Calu3 (cell line): ENCODE measurements around the gene PSME3IP1. TPM values are rescaled to one million over a fixed set of nuclear protein-coding genes. Genes with fewer than 3 reads are reported as not detected.

Source experiments
- BruUV-seq: library from RNA; stranded (reverse); fragments of 400-500 nt; replicated peaks from 2 replicates; lab custom pipeline; 2021; lab: Mats Ljungman, UMichigan
- CTCF ChIA-PET: fragments of 300-600 bp; sonication (Branson Sonifier 250); formaldehyde crosslinking; loops from one replicate; lab custom pipeline; 2022; ENCODE audit warnings: antibody characterized with exemption; lab: Charles Lee
- DNase-seq: peaks from one replicate; pipeline ENCODE4 v3.0.0; 2022
- H3K27ac Mint-ChIP-seq: one replicate; pipeline ENCODE4 v1.8.0; 2022; ENCODE audit warnings: mixed read lengths; ENCODE audit not compliant: unreplicated experiment
- H3K27me3 Mint-ChIP-seq: one replicate; pipeline ENCODE4 v1.8.0; 2022; ENCODE audit warnings: mixed read lengths; ENCODE audit not compliant: unreplicated experiment
- H3K36me3 Mint-ChIP-seq: one replicate; pipeline ENCODE4 v1.8.0; 2022; ENCODE audit warnings: mild to moderate bottlenecking, moderate library complexity, mixed read lengths; ENCODE audit not compliant: insufficient read depth, unreplicated experiment
- H3K4me1 Mint-ChIP-seq: one replicate; pipeline ENCODE4 v1.8.0; 2022; ENCODE audit warnings: mild to moderate bottlenecking, low read depth, mixed read lengths; ENCODE audit not compliant: unreplicated experiment
- H3K4me3 Mint-ChIP-seq: one replicate; pipeline ENCODE4 v1.8.0; 2022; ENCODE audit warnings: mild to moderate bottlenecking, low read depth, moderate library complexity, mixed read lengths; ENCODE audit not compliant: unreplicated experiment
- H3K9me3 Mint-ChIP-seq: one replicate; pipeline ENCODE4 v1.8.0; 2022; ENCODE audit warnings: low read depth, mixed read lengths; ENCODE audit not compliant: unreplicated experiment
- intact Hi-C: fragments of 100-400 bp; cut with micrococcal nuclease; formaldehyde crosslinking; loops from one replicate; pipeline ENCODE4 v1.10.0; 2022; ENCODE audit not compliant: unreplicated experiment
- total RNA-seq: library from RNA; stranded (reverse); gene quantifications from 2 replicates; pipeline ENCODE4 v1.2.3, GENCODE V29; 2022
- TF ChIP-seq, protein P1 (sequence below): fragments of 200-600 bp; IDR thresholded peaks from one replicate; pipeline ENCODE4 v1.8.0; 2022; ENCODE audit warnings: antibody characterized with exemption; ENCODE audit not compliant: unreplicated experiment

The PSME3IP1 gene
- total RNA-seq, 1 experiment from 2014 or later, result 171 TPM

GRCh38 chr16:57196286-57196685, 10.4 kb upstream of the PSME3IP1 start:
- H3K36me3 Mint-ChIP-seq, result peaks cover 12% of the 10 kb centered on the region
- H3K9me3 Mint-ChIP-seq, result no peaks in the 10 kb centered on the region
- no peaks in the 10 kb centered on the region for H3K27me3 Mint-ChIP-seq
- no TSS peak for BruUV-seq
- no peak overlapping the region for H3K27ac Mint-ChIP-seq
- DNase-seq, result no peak
- H3K4me1 Mint-ChIP-seq, result peaks cover 41% of the 10 kb centered on the region
- CTCF ChIA-PET, result no interaction called here
- intact Hi-C loops, result no loop called here
- H3K4me3 Mint-ChIP-seq, result no peak overlapping the region
- TF ChIP-seq, protein P1, sequence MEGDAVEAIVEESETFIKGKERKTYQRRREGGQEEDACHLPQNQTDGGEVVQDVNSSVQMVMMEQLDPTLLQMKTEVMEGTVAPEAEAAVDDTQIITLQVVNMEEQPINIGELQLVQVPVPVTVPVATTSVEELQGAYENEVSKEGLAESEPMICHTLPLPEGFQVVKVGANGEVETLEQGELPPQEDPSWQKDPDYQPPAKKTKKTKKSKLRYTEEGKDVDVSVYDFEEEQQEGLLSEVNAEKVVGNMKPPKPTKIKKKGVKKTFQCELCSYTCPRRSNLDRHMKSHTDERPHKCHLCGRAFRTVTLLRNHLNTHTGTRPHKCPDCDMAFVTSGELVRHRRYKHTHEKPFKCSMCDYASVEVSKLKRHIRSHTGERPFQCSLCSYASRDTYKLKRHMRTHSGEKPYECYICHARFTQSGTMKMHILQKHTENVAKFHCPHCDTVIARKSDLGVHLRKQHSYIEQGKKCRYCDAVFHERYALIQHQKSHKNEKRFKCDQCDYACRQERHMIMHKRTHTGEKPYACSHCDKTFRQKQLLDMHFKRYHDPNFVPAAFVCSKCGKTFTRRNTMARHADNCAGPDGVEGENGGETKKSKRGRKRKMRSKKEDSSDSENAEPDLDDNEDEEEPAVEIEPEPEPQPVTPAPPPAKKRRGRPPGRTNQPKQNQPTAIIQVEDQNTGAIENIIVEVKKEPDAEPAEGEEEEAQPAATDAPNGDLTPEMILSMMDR, result no peak

GRCh38 chr16:57194512-57194911, 8.7 kb upstream of the PSME3IP1 start:
- DNase-seq, result peak; percentile 11
- TF ChIP-seq, protein P1, result no peak
- H3K4me3 Mint-ChIP-seq, result no peak overlapping the region
- H3K27me3 Mint-ChIP-seq, result no peaks in the 10 kb centered on the region
- peaks cover 47% of the 10 kb centered on the region for H3K4me1 Mint-ChIP-seq
- CTCF ChIA-PET, result interaction anchor here (1.3 kb wide), 1 partner anchor 9 kb away, joined by 6 read pairs; the partner anchor contains the start of genes PSME3IP1 and RSPRY1
- H3K9me3 Mint-ChIP-seq, result no peaks in the 10 kb centered on the region
- intact Hi-C loops, result loop anchor here (5.0 kb wide), 1 partner anchor 48 kb away; no protein-coding TSS in a partner anchor
- peak overlapping the region; percentile 16 for H3K27ac Mint-ChIP-seq
- peaks cover 12% of the 10 kb centered on the region for H3K36me3 Mint-ChIP-seq
- no TSS peak for BruUV-seq

DNA sequence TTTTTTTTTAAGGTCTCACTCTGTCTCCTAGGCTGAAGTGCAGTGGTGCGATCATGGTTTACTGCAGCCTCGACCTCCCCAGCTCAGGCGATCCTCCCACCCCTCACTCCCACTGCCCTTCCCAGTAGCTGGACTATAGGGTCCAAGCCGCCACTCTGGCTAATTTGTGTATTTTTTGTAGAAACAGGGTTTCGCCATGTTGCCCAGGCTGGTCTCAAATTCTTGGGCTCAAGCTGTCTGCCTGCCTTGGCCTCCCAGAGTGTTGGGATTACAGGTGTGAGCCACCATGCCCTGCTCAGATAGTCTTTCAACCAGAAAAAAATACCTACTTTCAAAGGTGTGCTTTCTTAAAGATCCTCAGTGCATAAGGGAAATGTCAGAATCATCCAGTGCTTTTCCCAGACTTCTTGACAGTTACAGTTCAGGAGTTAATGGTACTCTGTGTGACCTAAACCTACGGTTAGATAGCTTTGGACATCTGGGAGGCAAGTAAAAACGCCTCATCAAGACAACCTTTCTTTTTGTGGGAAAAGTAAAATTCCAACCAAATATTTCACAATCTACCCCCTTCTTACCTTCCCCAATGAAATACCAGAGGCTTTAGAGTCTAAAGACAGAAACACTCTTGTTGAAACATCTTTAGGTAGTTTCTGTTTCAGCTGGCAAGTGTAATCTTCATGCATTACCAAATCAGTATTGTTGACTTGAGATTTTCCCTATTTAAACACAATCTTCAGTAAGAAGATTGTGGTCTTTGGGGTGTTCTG, 7.1 kb upstream of the PSME3IP1 start:
- H3K4me1 Mint-ChIP-seq, result peaks cover 47% of the 10 kb centered on the region
- CTCF ChIA-PET, result interaction anchor here (0.6 to 0.7 kb wide), 4 partner anchors 15 to 198 kb away, joined by 3 to 8 read pairs (median 4); no protein-coding TSS in a partner anchor

DNA sequence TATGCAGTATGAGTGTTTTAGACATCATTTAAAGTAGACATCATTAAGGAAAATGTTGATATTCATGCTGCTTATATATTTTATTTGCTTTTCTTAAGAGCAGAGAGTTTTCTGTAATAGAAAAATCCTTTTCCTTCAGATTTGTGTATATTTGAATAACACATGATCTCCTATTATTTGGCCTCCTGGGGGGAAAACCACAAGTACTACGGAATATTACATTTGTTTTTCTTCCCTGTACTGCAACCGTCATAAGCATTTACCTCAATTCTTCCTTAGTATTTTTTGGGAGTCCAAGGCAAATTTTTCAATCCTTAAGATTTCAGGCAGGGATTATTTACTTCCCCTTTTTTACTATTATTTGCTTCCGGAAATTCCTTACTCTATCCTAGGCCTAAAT, 6.3 kb upstream of the PSME3IP1 start:
- Mint-ChIP-seq H3K4me1 (peaks cover 43% of the 10 kb centered on the region), H3K9me3 (no peaks in the 10 kb centered on the region), H3K27ac (no peak overlapping the region), H3K27me3 (no peaks in the 10 kb centered on the region), H3K4me3 (no peak overlapping the region), H3K36me3 (peaks cover 25% of the 10 kb centered on the region)
- DNase-seq, result no peak
- CTCF ChIA-PET, result interaction anchor here (0.6 kb wide), 3 partner anchors 16 to 198 kb away, joined by 3 to 8 read pairs (median 5); no protein-coding TSS in a partner anchor
- no TSS peak for BruUV-seq
- intact Hi-C loops, result loop anchor here (5.0 kb wide), 1 partner anchor 50 kb away; no protein-coding TSS in a partner anchor
- TF ChIP-seq, protein P1, result no peak

More for the DNA sequence above, 7.1 kb upstream of the PSME3IP1 start:
- no peak for DNase-seq
- intact Hi-C loops, result loop anchor here (5.0 kb wide), 1 partner anchor 49 kb away; no protein-coding TSS in a partner anchor
- TF ChIP-seq, protein P1, result no peak
- Mint-ChIP-seq H3K27me3 (no peaks in the 10 kb centered on the region), H3K9me3 (no peaks in the 10 kb centered on the region), H3K27ac (no peak overlapping the region), H3K36me3 (peaks cover 17% of the 10 kb centered on the region), H3K4me3 (no peak overlapping the region)
- no TSS peak for BruUV-seq
